HG02885 (cell line): ENCODE data around the gene TMEM167A.
A peak's percentile ranks its signal among the peaks of the same experiment; 100 is the strongest.

Source experiments
- ATAC-seq: cut with Tn5 transposase; IDR thresholded peaks from one replicate; pipeline ENCODE4 v1.9.1; 2021; ENCODE audit warnings: mild to moderate bottlenecking; ENCODE audit not compliant: unreplicated experiment, poor library complexity

TMEM167A gene, protein sequence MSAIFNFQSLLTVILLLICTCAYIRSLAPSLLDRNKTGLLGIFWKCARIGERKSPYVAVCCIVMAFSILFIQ

DNA sequence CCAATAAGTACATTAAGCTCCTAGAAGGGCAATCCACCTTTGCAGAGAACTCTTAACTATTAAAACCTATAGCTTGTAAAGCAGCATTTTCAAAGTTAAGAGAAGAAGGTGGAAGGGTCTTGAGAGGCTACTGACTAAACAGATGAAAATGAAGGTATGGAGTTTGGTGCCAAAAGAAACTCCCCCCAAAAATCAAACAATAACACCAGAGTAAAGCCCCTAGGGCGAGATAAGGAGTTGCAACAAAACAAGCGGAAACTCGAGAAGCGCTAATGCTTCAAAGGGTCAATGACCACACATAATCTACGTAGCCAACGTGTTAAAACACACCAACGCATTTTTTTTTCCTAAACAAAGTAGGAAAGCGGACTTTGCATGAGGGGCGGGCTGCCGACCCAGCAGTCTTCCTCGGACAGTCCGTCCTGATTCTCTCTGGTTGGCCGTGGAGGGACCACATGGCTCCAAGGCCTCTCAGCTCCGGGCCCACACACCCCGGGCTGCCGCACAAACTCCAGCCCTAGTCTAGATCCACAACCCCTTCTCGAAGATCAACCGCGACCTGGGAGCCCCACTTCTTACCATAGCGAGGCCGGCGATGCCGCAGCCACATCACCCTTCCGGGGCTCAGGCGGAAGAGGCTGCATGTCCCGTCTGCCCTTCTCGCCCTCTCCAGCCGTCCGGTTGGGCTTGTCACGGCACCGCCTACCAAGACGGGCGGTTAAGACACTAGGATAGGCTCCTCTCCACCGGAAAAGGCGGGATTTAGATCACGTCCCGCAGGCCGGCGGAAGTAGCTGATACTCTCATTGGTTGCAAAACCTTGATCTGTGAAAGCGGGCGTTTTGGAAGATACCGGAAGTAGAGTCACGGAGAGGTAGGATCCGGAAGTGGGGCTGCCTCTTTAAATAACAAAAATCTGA is at the start of gene TMEM167A, which contains the start of gene XRCC4:
TSS of gene TMEM167A (minus strand) at position 653 of the 920 bp plus-strand sequence. CDS start at position 582, 71 bp downstream.
TSS of gene XRCC4 (plus strand) at position 806 of the 920 bp plus-strand sequence. CDS start 27,373 bp downstream, outside the sequence.
- ATAC-seq = peak; percentile 97

DNA sequence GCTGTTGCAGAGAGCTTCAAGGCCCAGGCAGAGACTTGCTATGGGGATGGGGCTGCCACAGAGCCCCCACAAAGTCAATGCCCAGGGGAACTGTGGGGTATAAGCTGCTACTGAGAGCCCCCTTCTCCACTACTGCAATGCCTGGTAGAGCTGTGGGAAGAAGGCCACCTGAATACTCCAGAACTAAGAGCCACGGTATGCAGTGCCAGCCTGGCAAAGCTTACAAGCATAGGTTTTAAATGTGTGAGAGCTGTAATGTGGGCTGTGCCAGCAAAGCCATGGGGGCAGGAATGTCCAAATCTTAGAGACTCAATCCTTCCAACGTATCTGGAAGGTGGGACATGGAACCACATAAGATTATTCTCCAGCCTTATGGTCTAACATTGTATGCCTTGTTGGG is 49.3 kb upstream of the TMEM167A start:
- ATAC-seq = no peak

DNA sequence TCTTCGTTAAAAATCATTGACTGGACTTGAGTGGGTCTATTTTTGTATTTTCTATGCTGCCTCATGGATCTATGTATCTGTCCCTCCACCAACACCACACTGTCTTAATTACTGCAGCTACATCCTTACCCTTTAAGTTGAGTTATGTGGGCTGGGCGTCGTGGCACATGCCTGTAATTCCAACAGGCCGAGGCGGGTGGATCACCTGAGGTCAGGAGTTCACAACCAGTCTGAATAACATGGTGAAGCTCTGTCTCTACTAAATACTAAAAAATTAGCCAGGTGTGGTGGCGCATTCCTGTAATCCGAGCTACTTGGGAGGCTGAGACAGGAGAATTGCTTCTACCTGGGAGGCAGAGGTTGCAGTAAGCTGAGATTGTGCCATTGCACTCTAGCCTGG is 48.4 kb upstream of the TMEM167A start:
- ATAC-seq = no peak

DNA sequence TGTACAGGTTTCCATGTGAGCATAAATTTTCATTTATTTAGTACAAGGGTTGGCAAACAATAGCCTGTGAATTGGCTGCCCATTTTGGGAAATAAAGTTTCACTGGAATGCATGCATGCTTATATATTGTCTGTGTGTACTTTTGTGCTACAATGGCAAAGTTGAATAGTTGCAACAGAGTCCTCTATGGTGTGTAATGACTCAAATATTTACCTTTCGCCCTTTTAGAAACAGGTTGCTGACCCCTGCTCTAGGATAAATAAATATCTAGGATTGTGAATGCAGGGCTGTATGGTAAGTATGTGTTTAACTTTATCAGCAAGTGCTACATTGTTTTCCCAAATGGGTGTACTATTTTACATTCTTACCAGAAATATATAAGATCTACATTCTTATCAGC is 47.4 kb upstream of the TMEM167A start:
- ATAC-seq = no peak

DNA sequence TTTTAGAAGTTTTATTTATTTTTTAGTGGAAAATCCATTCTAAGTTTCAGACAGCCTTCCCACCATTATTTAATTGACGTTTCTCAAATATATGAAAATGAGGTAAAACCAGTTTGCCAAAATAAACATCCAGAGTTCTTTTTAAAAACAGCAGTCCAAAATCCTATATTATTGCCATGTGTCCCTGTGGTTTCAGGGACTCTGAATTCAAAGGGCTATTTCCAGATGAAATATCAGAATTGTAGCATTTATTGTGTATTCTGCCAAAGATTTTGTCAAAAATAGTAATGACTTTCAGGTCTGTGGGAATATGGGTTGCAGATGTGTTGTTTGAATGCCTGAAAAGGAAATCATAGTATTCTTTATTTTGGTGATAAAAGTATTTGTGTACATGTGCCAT is 41.8 kb upstream of the TMEM167A start:
- ATAC-seq = no peak

DNA sequence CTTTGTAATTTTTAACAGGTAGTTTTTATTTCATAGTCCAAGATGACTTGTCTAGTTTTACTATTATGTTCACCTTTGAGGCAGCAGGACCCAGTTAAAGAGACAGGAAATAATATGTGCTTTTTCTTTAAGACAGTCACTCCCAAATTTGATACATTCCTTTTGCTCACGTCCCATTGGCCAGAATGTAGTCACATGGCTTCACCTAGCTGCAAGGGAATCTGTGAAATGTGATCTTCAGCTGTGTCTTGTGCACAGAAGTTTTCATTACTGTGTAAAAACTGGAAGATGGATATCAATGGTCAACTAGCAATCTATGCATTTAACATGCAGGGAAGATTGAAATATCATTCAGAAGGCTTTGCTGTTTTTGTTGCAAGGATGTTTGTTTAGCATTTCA is 41.3 kb upstream of the TMEM167A start:
- no peak for ATAC-seq

DNA sequence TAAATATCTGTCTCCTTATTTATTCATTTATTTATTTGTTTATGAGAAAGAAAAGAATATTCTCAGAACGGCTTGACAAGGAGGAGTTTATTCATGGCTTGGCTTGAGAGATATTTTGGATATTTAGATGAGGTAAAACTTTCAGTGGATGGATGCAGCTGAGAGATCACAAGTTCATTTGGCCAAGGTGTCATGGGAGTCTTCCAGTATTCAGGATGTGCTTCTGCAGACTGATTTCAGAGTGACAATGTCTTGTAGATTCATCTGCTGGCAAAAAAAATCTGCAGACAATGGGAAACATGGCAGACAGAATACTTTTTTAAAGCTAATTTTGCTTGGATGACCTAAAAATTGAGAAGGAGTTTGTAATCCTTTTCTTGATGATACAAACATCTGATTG is 38.6 kb upstream of the TMEM167A start:
- no peak for ATAC-seq

DNA sequence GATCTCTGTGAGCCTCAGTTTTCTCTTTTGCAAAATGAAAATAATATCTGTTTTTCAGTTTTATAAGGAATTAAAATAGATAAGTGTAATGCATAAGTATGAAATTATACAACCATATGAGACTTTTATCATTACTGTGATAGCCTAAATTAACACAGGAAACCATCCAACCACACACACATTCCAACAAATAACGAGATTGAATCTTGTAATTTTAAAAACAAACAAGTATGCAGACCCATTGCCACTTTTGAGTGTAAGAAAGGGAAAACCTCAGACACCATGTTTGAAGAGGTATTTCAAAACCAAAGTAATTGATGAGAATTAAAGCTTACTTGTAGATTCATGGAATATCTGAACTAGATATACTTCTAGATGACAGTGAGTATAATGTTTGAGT is 32.2 kb upstream of the TMEM167A start:
- no peak for ATAC-seq

DNA sequence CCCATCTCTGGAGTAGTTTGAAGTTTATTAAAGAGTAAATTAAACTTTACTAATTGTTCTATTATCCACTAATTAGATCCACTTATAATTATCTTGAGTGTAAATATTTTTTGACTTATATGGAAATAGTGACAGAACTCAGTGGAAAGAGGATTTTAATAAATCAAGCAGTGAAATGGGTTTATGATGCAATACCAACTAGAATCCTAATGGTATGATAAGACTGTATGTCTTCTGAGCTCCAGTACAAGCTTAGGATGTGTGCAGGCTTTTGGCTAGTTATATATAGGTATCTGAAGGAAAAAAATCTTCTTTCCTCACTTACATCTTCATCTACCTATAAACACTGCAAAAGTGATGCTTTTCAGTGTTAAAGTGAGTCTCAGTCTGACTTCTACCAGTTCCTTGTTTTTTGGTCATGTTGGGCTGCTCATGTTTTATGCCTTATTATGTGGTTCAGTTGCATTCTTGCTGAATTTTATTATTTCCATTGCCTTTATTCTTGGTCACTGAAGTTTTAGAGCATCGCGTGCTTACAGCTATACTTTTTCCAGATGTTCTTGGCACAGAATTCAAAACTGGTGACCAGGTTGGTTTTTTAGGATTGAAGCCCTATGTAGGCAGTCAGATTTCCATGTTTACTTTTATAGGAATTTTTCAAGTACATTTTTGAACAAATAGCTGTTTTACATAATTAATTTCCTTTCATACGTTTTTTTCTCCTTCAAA is 30.7 kb upstream of the TMEM167A start:
- ATAC-seq = no peak

DNA sequence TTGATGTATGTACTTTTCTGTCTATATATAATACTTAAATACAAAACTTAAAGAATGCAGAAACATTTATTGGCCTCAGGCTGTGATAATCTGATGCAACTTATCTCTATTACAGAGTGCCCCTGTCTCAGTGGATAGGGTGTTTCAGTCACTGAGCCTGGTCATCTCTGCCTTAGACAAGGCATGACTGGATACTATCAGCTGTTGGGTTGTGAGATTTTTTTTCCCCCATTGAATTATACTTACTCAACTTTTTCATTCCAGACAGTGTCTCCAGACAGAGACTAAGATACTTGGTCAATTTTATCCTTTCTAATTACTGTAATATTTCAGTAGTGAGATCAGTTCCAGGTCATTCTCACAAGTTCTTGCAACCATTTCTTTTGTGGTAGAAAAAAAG is 26.8 kb upstream of the TMEM167A start:
- no peak for ATAC-seq

DNA sequence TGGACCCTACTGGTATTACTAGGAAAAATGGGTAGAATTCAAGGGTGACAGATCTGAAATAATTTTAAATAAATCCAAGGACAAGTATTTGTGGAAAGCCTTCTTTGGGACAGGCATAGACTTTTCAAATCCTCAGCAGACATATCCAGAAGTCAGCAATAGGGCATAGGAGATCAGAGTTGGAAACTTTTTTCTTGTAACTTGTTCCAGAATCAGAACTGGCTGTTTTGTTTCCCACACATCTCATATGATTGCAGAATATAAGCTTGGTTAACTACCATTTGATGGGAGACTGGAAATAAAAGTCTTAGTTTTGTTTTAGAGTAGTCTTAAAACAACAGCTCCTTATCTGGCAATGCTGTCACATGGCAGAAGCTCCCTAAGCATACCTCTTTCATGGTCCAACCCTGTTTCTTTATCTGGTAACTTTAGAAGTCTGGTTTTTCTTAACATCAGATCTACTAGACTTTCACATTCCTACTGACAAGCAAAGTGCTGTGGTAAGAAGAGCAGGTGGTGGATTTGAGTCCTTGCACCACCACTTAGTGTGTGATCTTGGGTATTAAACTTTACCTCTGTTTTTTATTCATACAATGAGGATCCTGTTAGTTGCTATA is 25.3 kb upstream of the TMEM167A start:
- ATAC-seq = no peak

DNA sequence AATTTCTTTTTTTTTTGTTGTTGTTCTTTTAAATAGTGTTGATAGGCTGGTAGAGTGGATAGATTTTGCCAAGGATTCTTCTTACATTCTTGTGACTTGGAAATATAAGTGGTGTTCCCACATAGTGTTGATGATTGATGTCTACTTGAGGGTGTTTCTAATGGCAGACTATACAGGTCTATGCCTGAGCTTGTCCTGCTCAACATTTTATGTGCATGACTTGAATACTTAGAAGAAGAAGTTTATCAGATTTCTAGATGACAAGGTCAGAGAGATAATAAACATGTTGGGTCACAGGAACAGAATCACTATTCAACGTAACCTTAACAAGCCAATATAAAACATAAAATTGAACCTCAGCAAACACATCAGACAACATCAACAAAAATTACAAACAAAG is 24.3 kb upstream of the TMEM167A start:
- no peak for ATAC-seq

DNA sequence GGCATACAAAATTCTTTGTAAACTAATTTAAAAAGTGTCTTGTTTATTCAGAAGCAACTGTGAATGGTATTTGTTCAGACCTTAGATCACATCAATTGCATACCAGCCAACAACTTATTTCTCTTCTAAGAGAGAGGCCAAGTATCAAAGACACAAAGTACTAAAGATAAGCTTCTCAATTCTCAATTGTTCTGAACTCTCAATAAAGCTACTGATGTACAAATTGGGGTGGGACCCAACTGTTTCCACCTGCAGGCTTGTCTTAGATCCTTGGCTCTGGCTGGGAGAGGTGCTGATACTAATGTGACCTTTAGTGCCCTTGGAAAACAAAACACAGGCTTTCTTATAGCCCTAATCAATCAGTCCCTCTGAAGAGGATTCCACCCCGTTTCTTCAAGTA is 22.3 kb upstream of the TMEM167A start:
- no peak for ATAC-seq

DNA sequence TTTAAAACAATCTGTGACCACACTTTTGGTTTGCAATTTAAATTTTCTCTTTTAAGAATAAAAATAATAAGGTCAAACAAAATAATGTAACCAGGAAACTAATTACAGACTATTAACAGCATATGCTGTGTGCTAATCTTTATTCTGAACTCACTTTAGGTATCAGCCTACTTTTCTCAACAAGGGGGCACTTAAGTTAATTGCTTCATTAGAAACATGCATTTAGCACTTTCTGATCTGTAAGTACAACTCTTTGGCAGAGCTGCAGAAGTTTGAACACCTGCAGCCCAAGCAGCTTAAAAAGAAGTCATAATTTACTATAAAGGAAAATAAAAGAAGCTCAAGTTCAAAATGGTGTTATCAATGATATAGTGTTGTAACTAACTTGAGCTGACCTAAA is 21.8 kb upstream of the TMEM167A start:
- no peak for ATAC-seq

DNA sequence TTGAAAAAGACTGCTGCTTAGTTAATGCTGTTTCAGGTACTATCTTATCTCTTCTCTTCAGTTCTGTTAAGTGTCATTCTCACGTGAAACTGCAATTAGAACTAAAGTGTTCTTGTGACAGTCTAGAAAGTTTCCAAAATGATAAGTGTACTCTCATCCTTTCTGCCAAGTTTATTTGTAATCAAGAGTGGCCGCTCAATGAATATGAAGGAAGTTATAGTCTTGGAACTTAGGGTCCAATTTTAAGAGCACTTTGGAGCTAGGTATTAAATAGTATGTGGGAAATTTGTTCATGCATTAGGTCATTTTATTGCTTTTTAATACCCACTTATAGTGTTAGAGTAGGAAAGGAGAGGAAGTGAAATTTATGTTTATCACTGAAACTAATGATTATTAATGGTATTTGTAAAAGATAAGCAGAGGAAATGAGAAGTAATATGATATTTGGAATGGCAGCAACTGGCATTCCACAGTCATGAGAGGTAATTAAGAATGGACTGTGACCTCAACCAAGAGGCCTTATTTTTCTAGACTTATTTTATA is 20.6 kb upstream of the TMEM167A start:
- peak; percentile 57 for ATAC-seq

DNA sequence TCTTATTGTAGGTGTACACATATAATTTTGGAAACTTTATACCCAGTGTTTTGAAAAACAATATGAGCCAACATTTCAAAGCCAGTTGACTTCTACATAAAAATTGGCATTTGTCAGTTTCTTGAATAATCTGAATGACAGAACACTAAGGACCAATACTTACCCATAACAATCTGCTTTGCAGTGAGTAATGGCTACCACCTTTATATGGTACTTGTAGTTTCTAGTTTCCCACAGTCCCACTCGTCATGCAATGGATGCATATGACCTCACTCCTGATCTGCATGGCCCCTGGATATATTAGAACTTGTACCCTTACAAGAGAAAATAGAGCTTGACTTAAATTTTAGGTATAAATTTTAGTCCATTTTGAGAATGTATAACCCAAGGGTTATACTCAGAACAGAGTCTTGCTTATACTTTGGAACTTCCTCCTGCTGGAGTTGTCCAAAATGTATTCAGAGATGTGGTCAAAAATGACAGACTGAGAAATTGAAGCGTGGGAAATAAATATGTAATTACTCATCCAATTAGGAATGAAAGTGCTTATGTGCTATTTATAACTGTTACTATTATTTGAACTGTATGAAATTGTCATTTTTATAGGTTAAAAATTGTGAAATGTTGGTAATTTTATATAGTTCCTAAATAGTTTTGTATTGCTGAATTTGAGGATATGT is 19.6 kb upstream of the TMEM167A start:
- no peak for ATAC-seq

DNA sequence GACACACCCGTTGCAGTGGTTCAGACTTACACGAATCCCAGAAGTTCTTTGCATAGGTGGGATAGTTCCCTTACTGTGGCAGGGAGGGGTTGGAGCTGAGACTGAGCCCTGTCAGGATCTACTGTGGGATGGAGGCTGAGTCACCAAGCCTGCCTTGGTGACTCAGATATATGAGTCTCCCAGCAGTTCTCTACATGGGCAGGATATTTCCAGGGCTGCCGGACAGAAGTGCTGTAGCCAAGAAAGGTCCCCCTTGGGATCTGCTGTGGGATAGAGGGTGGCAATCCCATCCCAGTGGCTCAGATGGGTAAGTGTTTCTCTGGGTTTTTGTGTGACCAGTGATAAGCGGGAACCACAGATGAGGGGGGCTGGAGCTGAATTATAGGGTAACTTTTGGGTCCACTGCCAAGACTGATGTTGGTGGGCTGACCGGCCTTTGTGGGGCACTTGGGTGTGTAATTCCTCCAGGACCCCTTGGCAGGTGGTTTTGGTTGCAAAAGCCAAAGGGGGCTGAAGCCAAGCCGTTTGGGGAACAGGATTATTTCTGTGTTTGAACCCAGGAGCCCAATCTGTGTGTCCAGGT is 18.9 kb upstream of the TMEM167A start:
- no peak for ATAC-seq

DNA sequence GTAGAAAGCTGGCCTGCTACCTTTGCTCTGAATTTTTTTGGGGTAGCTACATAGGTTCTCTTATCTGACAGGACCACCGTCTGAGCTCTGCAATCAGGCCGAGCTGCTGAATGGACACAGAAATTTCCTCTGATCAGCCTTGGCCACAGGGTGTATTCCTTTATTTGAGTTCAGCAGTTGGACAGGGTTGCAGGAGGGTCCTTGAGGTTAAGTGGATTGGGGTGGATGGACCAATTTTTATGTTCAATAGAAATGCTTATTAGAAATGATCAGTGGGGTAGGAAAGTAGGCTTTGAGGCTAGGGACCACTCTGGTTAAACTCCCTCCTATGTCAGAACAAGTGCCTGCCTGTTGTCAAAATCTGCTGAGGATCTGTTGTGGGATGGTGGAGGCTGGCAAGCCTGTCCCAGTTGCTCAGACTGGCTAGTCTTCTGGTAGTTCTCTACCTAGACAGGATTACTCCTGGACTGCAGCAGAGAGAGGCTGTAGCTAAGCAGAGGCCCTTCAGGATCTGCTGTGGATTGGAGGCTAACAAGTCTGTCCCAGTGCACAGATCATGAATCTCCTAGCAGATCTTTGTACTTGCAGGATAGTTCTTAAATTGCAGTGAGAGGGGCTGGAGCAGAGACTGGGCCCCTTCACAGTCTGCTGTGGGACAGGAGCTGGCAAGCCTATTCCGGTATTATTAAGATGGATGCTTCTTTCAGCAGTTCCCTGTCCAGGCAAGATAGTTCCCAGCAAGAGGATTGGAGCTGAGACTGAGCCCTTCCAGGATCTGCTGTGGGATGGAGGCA is 18.2 kb upstream of the TMEM167A start:
- no peak for ATAC-seq

DNA sequence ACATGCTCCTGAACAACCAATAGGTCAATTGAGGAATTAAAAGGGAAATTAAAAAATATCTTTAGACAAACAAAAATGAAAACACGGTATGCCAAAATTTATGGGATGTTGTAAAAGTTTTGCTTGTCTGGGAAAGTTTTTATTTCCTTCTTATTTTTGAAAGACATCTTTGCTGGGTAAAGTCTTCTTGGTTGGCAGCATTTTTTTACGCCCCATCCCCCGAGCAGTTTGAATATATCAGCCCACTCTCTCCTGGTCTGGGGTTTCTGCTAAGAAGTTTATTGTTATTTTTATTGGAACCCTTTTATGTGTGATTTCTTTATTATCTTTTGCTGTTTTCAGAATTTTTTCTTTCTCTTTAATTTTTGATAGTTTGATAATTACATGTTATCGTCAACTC is 16.5 kb upstream of the TMEM167A start:
- ATAC-seq = no peak
